Keratinocyte (primary cell): ENCODE data around the gene ANO7. TPM values are rescaled to one million over a fixed set of nuclear protein-coding genes. Genes with fewer than 3 reads are reported as not detected.

Experiments used
- DNase-seq: peaks from one replicate; pipeline ENCODE4 v3.0.0-alpha.2; 2011; ENCODE audit warnings: low read depth, missing footprints, low spot score
- FAIRE-seq: peaks from 2 replicates; lab custom pipeline; 2011; peaks lifted over from hg19 to GRCh38; lab: Jason Lieb, UNC
- H2AFZ ChIP-seq: 2 replicates; pipeline ENCODE4 v1.6.0; 2012; ENCODE audit warnings: low read length, control low read depth, inconsistent platforms; ENCODE audit not compliant: control insufficient read depth
- H3K27ac ChIP-seq: 2 replicates; pipeline ENCODE4 v1.5.1; 2011; ENCODE audit warnings: low read length; ENCODE audit not compliant: control insufficient read depth, insufficient read depth
- H3K27me3 ChIP-seq: 3 replicates; pipeline ENCODE4 v1.6.0; 2011; ENCODE audit warnings: low read length; ENCODE audit not compliant: control insufficient read depth, insufficient read depth; ENCODE audit errors: extremely low read depth
- H3K36me3 ChIP-seq, 2 experiments: 2 replicates in 1 of 2; 3 replicates in 1 of 2; pipeline ENCODE4 v1.5.1; 2011; ENCODE audit warnings: low read length in 2 of 2, mild to moderate bottlenecking in 1 of 2; ENCODE audit not compliant: control insufficient read depth in 2 of 2, insufficient read depth in 2 of 2; ENCODE audit errors: extremely low read depth in 1 of 2
- H3K4me1 ChIP-seq: 3 replicates; pipeline ENCODE4 v1.5.1; 2011; ENCODE audit warnings: low read length; ENCODE audit not compliant: control insufficient read depth, insufficient read depth; ENCODE audit errors: extremely low read depth
- H3K4me2 ChIP-seq: 3 replicates; pipeline ENCODE4 v1.6.0; 2011; ENCODE audit warnings: low read depth, low read length; ENCODE audit not compliant: control insufficient read depth, insufficient read depth; ENCODE audit errors: extremely low read depth
- H3K4me3 ChIP-seq, 3 experiments: fragments of 200-600 bp in 1 of 3; sonication (generic) in 1 of 3; 2 replicates in 2 of 3; 3 replicates in 1 of 3; pipeline ENCODE4 v1.5.1; 2011 to 2016; ENCODE audit warnings: low read length in 3 of 3, mild to moderate bottlenecking in 3 of 3, control low read depth in 2 of 3, inconsistent platforms in 1 of 3, low read depth in 1 of 3, mixed read lengths in 1 of 3, mixed run types in 1 of 3, moderate library complexity in 1 of 3; ENCODE audit not compliant: control insufficient read depth in 2 of 3, insufficient read depth in 2 of 3; ENCODE audit errors: extremely low read depth in 1 of 3
- H3K79me2 ChIP-seq: 2 replicates; pipeline ENCODE4 v1.6.0; 2012; ENCODE audit warnings: low read length; ENCODE audit not compliant: control insufficient read depth, insufficient read depth
- H3K9ac ChIP-seq: 3 replicates; pipeline ENCODE4 v1.6.0; 2011; ENCODE audit warnings: low read length; ENCODE audit not compliant: control insufficient read depth, insufficient read depth; ENCODE audit errors: extremely low read depth
- H3K9me1 ChIP-seq: 3 replicates; pipeline ENCODE4 v1.6.0; 2011; ENCODE audit warnings: low read length; ENCODE audit not compliant: control insufficient read depth, insufficient read depth; ENCODE audit errors: extremely low read depth
- H3K9me3 ChIP-seq: 2 replicates; pipeline ENCODE4 v1.5.1; 2012; ENCODE audit warnings: low read depth, low read length; ENCODE audit not compliant: control insufficient read depth
- H4K20me1 ChIP-seq: 3 replicates; pipeline ENCODE4 v1.6.0; 2011; ENCODE audit warnings: low read length; ENCODE audit not compliant: control insufficient read depth, insufficient read depth; ENCODE audit errors: extremely low read depth
- EZH2 ChIP-seq: IDR thresholded peaks from one replicate; pipeline ENCODE4 v1.6.1; 2012; ENCODE audit warnings: inconsistent platforms, mild to moderate bottlenecking, low read length, moderate library complexity
- dilution Hi-C: fragments of 300-500 bp; cut with MboI; formaldehyde crosslinking; loops from one replicate; pipeline ENCODE4 v1.7.0; 2020; ENCODE audit warnings: low sequenced_read_pairs; ENCODE audit not compliant: extremely low pct_ligation_motif_present
- polyA plus RNA-seq, 5 experiments: library from polyadenylated mRNA; depleted of rRNA in 3 of 5; stranded (reverse) in 3 of 5; stranded (forward) in 1 of 5; unstranded in 1 of 5; fragments of >200 nt; gene quantifications; 1 replicate in 1 of 5; 2 replicates in 3 of 5; 3 replicates in 1 of 5; pipeline versions ENCODE4 v1.2.1 to v1.2.3, GENCODE V29; 2011 to 2012; ENCODE audit warnings: missing spikeins in 2 of 5, low read depth in 1 of 5, low replicate concordance in 1 of 5
- TF ChIP-seq, protein P1 (sequence below), 3 experiments: IDR thresholded peaks in 1 of 3; conservative IDR thresholded peaks in 1 of 3; optimal IDR thresholded peaks in 1 of 3; 2 replicates in 2 of 3; 3 replicates in 1 of 3; pipeline versions ENCODE3 to v1.5.1; 2011; ENCODE audit warnings: low read length in 3 of 3, mild to moderate bottlenecking in 3 of 3, moderate library complexity in 2 of 3, control low read depth in 1 of 3, inconsistent platforms in 1 of 3; ENCODE audit not compliant: insufficient read depth in 2 of 3; ENCODE audit errors: extremely low read depth in 1 of 3

ANO7 gene
- polyA plus RNA-seq, 1 donor (not counting 4 experiments of a cell fraction or from before 2014, with no cell fraction given) = 0.14 TPM

GRCh38 chr2:241229563-241230401 lies 41.3 kb downstream of the ANO7 start:
- H2AFZ ChIP-seq = no peak overlapping the region
- peaks cover 2% of the 10 kb centered on the region for H3K79me2 ChIP-seq
- DNase-seq (no peak), FAIRE-seq (no peak)
- H4K20me1 ChIP-seq = peaks cover 10% of the 10 kb centered on the region
- no peak overlapping the region for H3K9ac ChIP-seq
- no peak for TF ChIP-seq EZH2
- TF ChIP-seq, protein P1, sequence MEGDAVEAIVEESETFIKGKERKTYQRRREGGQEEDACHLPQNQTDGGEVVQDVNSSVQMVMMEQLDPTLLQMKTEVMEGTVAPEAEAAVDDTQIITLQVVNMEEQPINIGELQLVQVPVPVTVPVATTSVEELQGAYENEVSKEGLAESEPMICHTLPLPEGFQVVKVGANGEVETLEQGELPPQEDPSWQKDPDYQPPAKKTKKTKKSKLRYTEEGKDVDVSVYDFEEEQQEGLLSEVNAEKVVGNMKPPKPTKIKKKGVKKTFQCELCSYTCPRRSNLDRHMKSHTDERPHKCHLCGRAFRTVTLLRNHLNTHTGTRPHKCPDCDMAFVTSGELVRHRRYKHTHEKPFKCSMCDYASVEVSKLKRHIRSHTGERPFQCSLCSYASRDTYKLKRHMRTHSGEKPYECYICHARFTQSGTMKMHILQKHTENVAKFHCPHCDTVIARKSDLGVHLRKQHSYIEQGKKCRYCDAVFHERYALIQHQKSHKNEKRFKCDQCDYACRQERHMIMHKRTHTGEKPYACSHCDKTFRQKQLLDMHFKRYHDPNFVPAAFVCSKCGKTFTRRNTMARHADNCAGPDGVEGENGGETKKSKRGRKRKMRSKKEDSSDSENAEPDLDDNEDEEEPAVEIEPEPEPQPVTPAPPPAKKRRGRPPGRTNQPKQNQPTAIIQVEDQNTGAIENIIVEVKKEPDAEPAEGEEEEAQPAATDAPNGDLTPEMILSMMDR (optimal IDR thresholded peaks at IDR 0.05 in 1 of 3, IDR thresholded peaks at IDR 0.05 in 1 of 3, conservative IDR thresholded peaks at IDR 0.05 in 1 of 3; ENCODE audit: extremely low read depth in 1 of 3, insufficient read depth in 2 of 3, low read length in 3 of 3) = no peak
- H3K9me1 ChIP-seq = no peaks in the 10 kb centered on the region
- H3K4me2 ChIP-seq = no peak overlapping the region
- dilution Hi-C loops = no loop called here
- H3K9me3 ChIP-seq = no peaks in the 10 kb centered on the region
- H3K27ac ChIP-seq = no peak overlapping the region
- no peaks in the 10 kb centered on the region for H3K27me3 ChIP-seq
- no peak overlapping the region for H3K4me3 ChIP-seq
- no peaks in the 10 kb centered on the region for H3K4me1 ChIP-seq
- peaks cover 58% of the 10 kb centered on the region in 2 experiments for H3K36me3 ChIP-seq

GRCh38 chr2:241230435-241230834 lies 42.0 kb downstream of the ANO7 start:
- H3K9ac ChIP-seq = no peak overlapping the region
- no peak overlapping the region for H3K4me2 ChIP-seq
- H3K9me3 ChIP-seq = no peaks in the 10 kb centered on the region
- no peak for DNase-seq
- H3K27ac ChIP-seq = no peak overlapping the region
- no peak for FAIRE-seq
- TF ChIP-seq, protein P1 (optimal IDR thresholded peaks at IDR 0.05 in 1 of 3, IDR thresholded peaks at IDR 0.05 in 1 of 3, conservative IDR thresholded peaks at IDR 0.05 in 1 of 3; ENCODE audit: extremely low read depth in 1 of 3, insufficient read depth in 2 of 3, low read length in 3 of 3) = no peak
- TF ChIP-seq EZH2 = no peak
- H3K36me3 ChIP-seq = peaks cover 63 to 64% of the 10 kb centered on the region in 2 experiments
- no peak overlapping the region for H2AFZ ChIP-seq
- dilution Hi-C loops = no loop called here
- no peaks in the 10 kb centered on the region for H3K4me1 ChIP-seq
- H3K27me3 ChIP-seq = no peaks in the 10 kb centered on the region
- H3K9me1 ChIP-seq = no peaks in the 10 kb centered on the region
- no peak overlapping the region for H3K4me3 ChIP-seq
- H4K20me1 ChIP-seq = peaks cover 10% of the 10 kb centered on the region
- peaks cover 2% of the 10 kb centered on the region for H3K79me2 ChIP-seq
